A549 (cell line): ENCODE data around the gene FILIP1L.

Source experiments
- POLR2A ChIP-seq: IDR thresholded peaks from 2 replicates; pipeline ENCODE4 v1.6.1; 2012; ENCODE audit warnings: mild to moderate bottlenecking, low read length
- RAD21 ChIP-seq, 2 experiments: fragments of >200 bp in 1 of 2; sonication (Bioruptor Twin) in 1 of 2; formaldehyde crosslinking in 1 of 2; IDR thresholded peaks in 1 of 2; conservative IDR thresholded peaks in 1 of 2; 2 replicates in 1 of 2; 3 replicates in 1 of 2; pipeline ENCODE4 v1.6.1; 2012 to 2018; ENCODE audit warnings: inconsistent platforms in 1 of 2

DNA sequence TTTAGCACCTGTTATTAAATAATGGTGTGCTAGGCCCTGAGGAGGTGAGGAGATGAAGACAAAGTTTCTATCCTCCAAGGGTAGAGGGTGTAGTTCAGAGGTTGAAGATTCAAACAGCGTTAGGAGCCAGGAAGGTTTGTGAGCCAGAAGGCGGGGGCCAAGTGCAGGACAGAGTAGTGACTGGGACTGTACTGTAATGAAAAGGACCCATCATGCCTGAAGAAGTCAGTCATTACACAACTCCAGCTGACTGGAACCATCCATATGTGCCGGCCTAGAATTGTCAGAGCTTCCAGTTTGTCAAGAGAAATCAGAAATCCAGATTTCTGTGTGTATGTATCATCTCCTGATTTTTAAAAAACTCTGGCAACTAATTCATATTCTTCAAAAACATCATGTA lies 54.8 kb downstream of the FILIP1L start:
- TF ChIP-seq POLR2A (no peak), RAD21 (conservative IDR thresholded peaks at IDR 0.05 in 1 of 2, IDR thresholded peaks at IDR 0.05 in 1 of 2) (no peak)
